ENCODE measurements around the gene XYLT2.

DNA sequence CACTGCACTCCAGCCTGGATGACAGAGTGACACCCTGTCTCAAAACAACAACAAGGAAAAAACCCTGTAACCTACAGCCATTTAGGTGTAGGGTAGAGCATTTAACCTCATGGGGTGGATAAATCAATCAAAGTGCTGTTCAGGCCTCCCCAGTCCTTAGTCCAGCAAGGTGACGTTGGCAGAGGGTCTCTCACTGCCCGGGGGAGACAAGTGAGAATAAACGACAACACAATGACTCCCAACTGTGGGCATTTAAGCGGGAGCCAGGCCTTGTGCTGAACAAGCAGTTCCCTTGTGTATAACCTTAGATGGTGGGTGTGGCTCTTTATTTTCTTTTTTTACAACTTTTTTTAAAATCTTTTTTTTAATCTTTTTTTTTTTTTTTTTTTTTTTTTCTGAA lies 42.3 kb upstream of the XYLT2 start:
- TF ChIP-seq SIN3A (IDR thresholded peaks at IDR 0.05; ENCODE audit: low read depth, low read length) (no peak), POLR2AphosphoS5 (IDR thresholded peaks at IDR 0.05; ENCODE audit: low read length) (no peak), FOXM1 (IDR thresholded peaks at IDR 0.05; ENCODE audit: low read depth, low read length) (no peak), NR2C1 (IDR thresholded peaks at IDR 0.05) (no peak)

Measured in GM12878 (cell line).